ENCODE results near the gene ERCC3.

Gene ERCC3

DNA sequence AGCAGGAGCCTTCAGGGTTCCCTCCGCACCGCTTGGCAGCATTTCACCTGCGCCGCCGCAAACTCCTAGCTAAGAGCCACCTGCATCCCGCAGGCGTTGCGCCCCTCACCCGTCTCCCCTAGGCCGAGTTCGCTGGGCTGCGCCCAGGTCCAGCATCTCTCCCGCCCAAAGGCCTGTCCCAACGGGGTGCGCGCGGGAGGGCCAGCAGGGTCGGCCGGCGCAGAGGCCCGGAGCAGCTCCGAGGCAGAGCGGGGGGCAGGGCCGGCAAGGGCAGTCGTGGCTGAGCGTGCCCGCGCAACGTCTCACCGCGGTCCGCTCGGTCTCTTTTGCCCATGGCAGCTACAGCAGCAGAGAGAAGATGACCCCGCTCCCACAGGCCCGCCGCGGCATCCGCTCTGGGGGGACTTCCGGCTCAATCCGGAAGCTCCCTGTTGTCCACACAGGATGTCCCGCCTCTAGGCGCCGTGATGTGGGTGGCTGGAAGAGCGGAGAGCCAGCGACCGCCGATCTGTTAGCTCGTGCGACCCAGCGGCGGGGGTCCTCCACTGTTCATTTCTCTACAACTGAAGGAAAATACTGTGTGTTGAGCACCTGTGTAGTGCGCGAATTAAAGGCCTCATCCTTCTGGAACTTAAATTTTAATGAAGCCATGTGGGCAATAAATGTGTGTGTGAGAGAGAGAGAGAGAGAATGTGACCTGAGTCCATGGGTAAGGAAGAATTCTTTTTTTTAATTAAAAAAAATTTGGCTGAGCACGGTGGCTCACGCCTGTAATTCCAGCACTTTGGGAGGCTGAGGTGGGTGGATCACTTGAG is at the start of gene ERCC3:
Gene ERCC3, minus strand, starts transcription at position 397 of the 815 bp plus-strand sequence. Its CDS starts 63 bp downstream, at position 334.
- peak; percentile 82 for DNase-seq

DNA sequence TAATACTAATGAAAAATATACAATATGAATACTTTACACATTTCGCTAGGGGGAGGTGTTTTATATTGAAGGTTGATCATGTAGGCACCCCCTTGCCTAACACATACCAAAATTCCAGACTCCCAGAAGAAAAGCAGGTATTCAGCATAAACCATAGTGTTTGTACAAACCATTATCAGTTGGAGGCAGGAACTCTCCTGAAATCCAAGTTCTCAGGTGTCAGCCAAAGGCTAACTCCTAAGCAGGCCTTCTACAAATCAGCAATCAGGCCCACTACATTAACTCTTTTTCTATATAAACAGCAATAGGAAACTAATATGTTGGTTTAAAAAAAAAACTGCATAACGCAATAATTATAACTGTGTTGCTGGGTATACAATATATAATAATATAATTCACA is 49.3 kb upstream of the ERCC3 start:
- no peak for DNase-seq

DNA sequence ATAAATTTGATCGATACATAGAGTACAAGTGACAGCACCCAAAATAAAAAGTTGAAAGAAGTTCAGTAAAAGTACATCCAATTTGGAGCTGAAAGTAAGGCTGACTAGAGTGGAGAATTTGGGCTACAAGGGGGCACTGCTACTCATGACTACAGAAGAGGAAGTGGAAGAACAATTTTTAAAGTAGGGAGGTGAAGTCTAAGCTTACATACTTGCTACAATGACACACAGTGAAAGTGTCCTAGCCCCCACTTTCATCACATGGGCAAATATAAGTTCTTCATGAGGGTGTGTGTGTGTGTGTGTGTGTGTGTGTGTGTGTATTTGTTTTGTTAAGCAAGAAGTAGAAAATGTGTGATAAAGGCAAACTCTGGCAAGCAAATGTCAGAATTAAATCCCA is 48.2 kb upstream of the ERCC3 start:
- no peak for DNase-seq

DNA sequence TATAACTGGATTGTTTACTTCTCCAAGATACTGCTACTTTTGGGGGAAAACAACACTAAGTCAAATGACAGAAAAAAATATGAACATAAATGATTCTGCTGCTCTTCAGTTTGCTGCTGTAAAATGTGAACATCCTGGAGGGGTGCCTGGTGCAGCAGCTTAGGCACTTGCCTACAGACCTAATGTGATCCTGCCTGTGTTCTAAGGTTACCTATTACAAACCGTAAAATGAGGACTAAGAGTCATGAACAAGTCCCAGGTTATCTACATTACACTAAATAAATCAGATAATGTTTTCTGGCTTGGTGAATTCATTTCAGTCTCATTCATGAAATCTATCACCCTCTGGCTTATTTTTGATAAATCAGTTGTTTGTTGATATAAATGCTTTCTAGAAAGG is 38.4 kb upstream of the ERCC3 start:
- no peak for DNase-seq

DNA sequence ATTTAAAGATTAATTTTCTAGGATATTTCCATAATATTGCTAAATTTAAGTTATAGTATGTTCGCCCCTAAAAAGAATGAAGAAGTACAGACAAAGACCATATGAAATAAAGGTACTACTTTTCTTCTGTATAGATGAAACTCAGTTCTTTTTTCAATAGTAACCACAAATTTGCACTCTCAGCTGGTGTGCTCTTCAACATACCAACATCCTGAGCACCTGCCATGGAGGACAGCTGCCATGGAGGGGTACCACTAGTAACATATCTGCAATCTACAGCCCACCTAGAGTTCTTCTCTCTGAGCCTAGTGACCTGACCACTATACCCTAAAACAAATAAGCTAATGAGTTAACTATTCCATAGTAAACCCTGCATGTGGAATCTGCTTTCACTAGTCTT is 36.8 kb upstream of the ERCC3 start:
- DNase-seq: no peak

DNA sequence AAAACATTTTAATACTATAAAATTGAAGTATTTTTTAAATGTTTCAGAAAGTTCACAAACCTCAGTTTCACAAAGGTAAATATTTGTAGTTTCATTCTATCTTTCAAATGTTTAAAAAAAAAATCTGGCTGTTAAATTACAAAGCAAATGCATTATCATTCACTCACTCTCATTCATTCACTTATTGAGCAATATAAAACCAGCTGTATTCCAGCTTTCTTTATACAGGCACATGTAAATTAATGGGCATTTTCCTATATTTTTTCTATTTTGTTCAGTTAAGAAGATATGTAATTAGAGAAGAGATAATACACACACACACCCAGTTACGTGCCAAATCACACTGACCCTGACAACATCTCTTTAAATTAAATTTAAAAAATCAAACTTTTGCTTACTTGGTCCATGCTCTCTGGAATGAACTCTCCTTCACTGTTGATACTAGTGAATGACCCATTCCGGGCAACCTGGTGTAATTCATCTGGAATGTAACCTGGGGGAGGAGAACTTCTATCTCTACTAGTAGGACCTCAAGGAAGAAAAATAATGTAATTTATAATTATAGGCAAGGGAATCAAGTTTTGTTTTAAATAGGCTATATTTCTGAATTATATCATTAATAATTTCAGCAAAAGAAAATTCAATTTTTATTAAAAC is 32.5 kb upstream of the ERCC3 start:
- DNase-seq: no peak

DNA sequence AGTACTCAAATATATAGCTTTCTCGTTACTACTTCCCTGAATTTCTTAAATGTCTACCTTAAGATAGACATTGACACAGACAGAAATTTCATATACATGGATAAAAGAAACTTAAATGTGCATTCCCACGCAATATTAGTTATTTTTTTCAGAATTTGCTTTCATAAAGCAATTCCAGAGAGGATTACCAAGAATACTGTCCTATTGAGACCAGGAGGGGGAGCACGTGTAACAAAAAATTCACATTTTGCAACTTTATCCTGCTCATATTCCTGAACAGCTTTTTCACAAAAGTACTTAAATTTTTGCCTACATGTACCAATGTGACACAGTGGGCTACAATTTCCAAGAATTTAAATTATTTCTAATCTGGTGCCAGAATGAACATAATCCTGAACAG is 30.7 kb upstream of the ERCC3 start:
- peak; percentile 39 for DNase-seq

DNA sequence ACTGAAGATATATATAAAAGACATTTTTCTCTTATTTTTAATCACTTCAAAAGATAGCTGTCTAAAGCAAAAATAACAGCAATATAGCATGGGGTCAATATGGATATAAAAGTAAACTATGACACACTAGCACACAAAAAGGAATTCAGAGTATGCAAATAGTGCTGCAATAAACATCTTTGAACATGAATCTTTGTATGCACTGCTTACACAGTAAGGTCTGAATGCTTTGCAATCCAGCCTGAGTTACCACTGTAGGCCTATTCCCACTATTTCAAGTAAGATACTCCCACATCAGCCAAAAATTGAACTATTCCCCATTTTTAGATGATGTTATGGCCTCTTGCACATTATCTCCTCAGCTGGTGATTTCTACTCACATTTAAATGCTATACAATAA is 27.4 kb upstream of the ERCC3 start:
- DNase-seq: no peak

DNA sequence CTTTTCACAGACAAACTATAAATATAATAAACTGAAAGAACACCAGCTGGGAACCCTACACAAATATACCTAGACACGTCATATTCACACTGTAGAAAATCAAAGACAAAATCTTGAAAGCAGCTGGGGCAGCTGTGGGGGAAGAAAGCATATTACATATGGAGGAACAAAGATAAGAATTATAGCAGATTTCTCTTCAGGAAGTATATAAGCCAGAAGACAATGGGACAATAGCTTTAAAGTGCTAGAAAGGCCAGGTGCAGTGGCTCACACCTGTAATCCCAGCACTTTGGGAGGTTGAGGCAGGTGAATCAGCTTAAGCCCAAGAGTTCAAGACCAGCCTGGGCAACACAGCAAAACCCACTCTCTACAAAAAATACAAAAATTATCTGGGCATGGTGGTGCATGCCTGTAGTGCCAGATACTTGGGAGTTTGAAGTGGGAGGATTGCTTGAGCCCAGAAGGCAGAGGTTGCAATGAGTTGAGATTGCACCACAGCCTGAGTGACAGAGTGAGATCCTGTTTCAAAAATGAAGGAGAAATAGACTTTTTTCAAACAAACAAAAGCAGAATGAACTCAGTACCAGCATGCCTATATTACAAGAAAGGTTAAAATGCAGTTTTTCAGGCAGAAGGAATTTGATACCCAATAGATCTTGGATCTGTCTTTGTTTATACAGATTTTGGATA is 26.8 kb upstream of the ERCC3 start:
- no peak for DNase-seq

DNA sequence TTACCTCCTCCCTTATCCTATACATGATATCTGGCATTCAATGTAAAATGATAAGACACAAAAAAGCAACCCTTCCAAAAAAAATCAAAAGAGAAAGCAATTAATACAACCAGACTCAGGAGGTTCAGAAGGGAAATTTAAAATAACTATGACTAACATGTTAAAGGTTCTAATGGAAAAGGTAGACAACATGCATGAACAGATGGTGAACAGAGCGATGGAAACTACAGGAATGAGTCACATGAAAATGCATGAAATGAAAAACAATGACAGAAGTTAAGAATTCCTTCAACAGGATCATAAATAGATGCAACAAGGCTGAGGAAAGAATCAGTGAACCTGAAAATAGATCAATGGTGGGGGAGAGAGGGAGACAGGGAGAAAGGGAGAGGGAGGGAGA is 26.1 kb upstream of the ERCC3 start:
- DNase-seq: no peak

DNA sequence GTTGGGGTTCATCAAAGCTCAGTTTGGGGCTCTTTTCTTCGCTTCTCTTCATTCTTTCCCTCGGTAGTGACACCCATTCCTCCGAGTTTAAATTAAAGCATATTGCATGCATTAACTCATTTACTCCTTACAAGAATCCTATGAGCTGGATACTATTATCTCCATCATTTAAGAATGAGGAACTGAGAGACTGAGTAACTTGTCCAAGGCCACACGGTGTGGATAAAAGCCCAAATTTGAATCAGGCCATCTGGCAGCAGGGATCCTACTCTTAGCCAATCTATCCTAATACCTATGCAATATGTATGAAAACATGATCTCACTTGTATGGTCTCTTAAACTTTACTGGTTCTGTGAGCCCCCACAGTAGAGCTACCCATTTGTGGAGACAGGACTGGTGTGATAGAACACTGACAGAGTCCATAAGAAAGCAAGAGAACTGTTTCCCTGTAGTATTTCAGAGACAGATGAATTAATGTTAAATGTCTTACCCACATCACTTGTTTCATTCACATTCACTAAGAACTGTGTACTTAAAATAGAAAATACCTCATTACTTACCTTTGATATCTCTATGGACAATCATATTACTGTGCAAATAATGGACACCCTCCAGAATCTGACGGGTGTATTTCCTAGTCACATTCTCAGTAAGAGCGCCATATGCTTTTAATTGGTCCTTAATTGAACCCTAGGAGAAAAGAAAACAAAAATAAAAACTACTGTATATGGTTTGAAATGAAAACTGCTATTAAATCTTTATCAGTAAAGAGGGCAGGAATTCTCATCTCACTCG is 20.4 kb upstream of the ERCC3 start:
- DNase-seq: no peak

DNA sequence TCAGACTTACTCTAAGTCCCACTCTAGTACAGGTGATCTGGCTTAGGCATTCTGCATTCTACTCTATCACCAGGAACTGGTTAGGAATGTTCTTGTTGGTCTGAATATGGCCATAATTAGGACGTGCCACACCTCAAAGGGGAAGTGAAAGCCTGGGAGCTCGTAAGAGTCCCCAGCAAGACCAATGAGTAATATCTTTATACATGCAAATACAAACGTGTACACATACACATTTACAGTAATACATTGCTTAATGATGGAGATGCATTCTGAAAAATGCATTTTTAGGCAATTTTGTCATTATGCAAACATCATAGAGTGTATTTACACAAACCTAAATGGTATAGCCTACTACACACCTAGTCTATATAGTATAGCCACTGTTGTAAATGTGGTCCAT is 19.5 kb upstream of the ERCC3 start:
- DNase-seq: no peak

DNA sequence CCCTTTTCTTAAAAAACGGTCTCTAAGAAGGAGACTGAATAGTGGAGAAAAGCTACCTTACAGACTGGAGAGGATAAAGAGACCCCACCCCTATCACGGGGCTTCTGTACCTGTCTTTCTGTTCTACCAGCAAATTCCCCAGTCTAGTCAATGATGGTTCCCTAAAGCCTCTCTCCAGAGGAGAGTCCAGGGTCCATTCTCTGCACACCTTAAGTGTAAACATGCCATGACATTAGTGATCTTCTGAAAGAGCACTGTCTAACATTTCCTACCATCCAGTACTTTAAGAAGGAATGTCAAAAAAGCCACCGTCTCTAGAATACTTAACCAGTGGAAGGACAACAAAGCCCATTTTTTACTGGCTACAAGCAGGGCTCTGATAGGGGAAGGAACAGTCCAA is 17.0 kb upstream of the ERCC3 start:
- no peak for DNase-seq

DNA sequence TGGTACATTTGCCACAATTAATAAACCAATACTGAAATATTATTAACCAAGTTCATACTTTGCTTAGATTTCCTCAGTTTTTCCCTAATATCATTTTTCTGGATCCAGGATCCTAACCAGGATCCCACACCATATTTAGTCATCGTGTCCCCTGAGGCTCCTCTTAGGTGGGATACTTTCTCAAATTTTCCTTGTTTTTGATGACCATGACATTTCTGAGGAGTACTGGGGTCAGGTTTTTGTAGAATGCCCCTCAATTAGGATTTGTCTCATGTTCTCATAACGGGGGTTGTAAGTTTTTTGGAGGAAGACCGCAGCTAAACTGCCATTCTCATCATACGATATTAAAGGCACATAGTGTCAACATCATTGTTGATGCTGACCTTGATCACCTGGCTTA is 15.5 kb upstream of the ERCC3 start:
- no peak for DNase-seq

DNA sequence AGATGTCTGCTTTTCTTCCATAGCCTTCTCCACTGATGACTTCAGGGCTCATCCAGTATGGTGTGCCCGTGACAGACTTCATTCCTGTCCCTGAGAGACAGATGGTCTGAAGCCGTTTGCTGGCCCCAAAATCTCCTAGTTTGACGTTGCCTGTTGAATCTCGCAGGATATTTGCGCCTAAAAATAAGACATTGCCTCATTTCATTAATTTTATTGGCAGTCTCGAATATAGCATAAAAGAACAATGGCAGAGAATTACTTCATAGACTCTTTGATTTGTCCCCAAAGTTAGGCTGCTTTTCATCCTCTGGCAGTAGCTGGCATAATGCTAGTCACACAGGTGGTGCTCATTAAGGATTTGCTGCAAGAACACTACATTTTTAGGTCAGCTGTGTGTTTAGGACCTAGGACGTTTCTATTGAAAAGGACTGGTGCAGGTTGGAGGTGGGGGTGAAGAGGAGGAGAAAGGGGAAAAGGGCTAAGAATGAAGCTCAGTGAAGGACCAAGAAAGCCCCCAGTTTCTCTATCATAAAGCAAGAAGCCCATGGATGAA is 14.7 kb upstream of the ERCC3 start:
- no peak for DNase-seq

DNA sequence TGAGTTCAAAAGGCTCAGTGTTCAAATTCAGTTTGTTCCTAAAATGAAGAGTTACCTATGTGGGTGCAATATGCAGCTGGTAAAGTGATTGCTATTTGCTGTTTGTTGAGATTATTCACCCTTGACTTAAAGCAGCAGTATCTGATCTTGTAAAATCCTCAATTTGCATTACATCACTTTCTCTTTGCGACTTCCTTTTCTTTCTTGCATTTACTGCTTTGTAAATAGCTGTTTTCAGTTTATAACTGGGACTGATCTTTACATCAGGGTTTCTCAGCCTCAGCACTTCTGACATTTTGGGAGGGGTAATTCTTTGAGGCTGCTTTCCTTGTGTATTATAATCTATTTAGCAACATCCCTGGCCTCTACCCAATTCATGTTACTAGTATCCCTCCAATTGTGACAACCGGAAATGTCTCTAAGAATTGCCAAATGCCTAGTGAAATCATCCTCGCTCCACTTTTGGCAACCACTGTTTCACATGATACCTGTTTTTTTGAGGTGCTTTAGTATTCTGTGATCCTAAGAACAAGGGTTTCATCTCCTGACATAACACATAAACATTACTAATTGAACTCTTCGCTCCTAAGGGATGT is 12.1 kb upstream of the ERCC3 start:
- DNase-seq: no peak

DNA sequence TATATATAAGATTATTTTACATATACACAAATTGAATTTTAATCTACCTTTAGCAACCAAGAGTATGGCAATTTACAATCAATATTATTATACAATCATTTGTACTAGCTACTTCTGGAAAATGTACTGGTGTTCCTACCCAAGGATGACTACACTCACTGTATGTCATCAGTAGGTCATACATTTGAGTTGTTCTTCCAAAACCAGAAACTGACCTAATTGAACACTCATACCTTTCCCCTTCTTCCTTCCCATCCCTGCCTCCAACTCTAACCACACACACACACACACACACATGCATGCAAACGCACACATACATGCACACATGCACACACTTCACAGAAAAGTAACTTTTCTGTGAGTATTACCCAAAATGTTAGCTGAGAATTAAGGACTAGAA is 8.2 kb upstream of the ERCC3 start:
- DNase-seq: no peak

DNA sequence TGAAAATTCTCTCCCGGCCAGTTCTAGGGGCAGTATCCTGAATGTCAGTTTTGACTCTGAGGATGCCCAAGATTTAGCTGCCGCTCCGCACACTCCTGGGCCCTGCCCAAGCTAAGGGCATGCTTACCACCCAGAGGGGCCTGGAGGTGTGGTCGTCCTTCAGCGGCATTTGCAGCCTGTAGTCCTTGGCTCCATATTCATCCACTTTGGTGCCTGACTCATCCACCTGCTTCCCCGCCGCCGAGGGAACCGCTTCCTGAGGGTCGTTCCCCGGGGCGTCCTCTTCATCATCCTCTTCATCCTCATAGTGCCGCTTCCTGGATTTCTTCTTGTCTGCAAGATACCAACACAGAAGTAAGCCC is 577 bp downstream of the ERCC3 start:
- DNase-seq: no peak

DNA sequence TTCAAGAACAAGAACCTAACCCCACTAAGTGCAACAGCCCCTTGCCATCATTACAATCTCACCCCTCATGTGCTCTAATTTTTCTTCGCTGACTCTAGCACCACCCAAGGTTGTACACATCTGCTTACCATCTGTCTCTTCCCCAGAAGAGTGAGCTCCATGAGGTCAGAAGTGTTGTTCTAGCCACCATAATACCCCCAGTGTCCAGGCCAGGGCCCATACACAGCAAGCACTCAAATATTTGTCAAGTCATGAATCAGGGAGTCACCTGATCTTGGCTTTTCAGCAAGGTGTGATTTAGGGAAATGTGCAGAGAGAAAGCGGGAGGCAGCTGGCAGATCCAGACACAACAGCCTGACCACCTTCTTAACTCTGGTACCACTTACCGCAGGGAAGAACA is 5.7 kb downstream of the ERCC3 start:
- DNase-seq: no peak

DNA sequence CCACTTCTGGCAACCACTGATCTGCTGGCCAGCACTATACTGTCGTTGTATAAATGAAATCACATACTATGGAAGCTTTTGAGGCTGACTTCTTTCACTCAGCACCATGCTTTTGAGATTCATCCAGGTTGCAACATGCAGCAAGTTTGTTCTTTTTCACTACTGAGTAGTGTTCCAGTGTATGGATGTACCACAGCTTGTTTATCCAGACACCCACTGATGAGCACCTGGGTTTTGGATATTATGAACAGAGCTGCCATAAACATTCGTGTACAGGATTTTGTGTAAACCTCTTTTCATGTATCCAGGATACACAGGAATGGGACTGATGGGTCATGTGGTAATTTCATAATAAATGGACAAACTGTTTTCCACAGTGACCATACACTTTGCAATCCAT is 10.7 kb downstream of the ERCC3 start:
- DNase-seq: no peak

DNA sequence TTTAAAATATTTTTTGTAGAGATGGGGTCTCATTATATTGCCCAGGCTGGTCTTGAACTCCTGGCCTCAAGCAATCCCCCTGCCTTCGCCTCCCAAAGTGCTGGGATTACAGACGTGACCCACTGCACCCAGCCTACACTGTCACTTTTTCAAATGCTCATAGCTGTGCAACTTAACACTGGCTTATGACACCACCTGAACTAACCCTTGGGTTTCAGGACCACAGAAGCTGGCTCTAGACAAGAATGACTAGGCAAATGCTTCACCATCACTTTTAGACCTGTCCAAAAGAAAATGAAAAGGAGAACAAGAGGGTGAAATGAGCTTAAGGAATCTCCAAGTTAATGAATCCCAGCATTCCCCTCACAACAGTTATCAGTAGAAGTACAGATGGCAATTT is 13.3 kb downstream of the ERCC3 start:
- no peak for DNase-seq

DNA sequence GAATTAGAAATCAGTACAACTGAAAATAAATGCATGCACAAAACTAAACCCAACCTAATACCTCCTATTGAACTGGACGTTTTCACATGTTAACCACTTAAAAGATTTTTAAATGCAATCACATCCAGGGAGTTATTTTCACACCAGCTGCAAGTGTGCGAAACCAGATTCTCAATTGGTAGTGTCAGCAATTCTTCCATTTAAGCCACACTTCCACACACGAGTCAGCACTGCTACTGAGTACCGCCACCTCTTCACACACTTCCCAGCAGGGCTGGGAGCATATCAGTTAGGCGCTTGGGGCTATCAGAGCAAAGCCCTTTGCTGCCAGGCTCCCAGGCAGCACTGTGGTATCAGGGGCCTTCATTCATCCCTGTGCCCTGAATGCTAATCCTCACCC is 14.2 kb downstream of the ERCC3 start:
- no peak for DNase-seq

DNA sequence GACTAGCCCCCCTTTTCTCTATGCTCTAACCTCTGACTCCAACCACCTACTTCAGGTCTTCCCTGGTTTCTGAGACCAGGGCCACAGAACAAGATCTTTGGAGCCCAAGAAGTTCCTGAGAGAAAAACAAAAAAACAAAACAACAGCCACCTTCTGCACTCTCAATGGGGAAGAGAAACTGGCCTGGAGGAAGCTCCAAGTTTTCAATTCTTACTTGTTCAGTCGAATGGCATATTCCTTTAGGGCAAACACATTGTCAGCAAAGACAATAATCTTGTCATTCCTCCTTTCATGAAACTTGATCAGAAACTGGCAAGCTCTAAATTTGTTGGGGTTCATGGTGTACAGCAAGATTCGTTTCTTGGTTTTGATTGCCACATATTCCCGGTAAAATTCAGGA is 15.0 kb downstream of the ERCC3 start:
- no peak for DNase-seq
